ENCODE results near the gene PON2.

- TF ChIP-seq CTCF (conservative IDR thresholded peaks at IDR 0.05 in 1 of 2, IDR thresholded peaks at IDR 0.05 in 1 of 2; ENCODE audit: low read depth in 1 of 2, low read length in 2 of 2) (no peak), EZH2 (IDR thresholded peaks at IDR 0.05; ENCODE audit: low read length, missing control alignments) (no peak)
Measured at GRCh38 chr7:95405800-95406199, 29.0 kb downstream of the PON2 start.
